Measurements from ENCODE around the gene PIK3C2A. TPM values are rescaled to one million over a fixed set of nuclear protein-coding genes. Genes with fewer than 3 reads are reported as not detected.
"Not testable (repeated sequence)": the region's sequence is repeated elsewhere in the genome, so short reads cannot be mapped to it uniquely, and the experiment has no call there.

PIK3C2A gene
- total RNA-seq, 5 donors from 2014 or later (not counting 1 experiment from before 2014, with no cell fraction given): 26.3 to 40.6 (median 30.0) TPM

- Mint-ChIP-seq H3K4me3 (no peak overlapping the region), H3K27ac (peak overlapping the region in 1 of 2 donors; percentile 76), H3K36me3 (no peaks in the 10 kb centered on the region), H3K9me3 (no peaks in the 10 kb centered on the region), H3K4me1 (peaks cover 13 to 20% (median 17%) of the 10 kb centered on the region in 3 donors), H3K27me3 (no peaks in the 10 kb centered on the region)
- ChIA-PET CTCF (interaction anchor here (0.6 to 1.7 kb wide), 24 partner anchors 11 to 369 kb away, joined by 3 to 6 read pairs (median 3); partner anchors contain the start of genes KCNJ11 (in 1 of the 2) and NCR3LG1 (in 1 of the 2)), POLR2A (interaction anchor here in 1 of 2 donors (0.8 kb wide), 1 partner anchor 20 kb away, joined by 3 read pairs; no protein-coding TSS in a partner anchor)
- Histone ChIP-seq H3K27ac (ENCODE audit: low read length) (no peak overlapping the region), H3K36me3 (ENCODE audit: control insufficient read depth in 2 of 2, extremely low read depth in 1 of 2, insufficient read depth in 1 of 2, low read length in 1 of 2) (no peaks in the 10 kb centered on the region), H3K4me3 (ENCODE audit: control insufficient read depth in 1 of 2, extremely low read depth in 1 of 2, low read length in 1 of 2) (no peak overlapping the region), H3K4me1 (ENCODE audit: control insufficient read depth in 1 of 2, extremely low read depth in 1 of 2, insufficient read depth in 2 of 2, low read length in 2 of 2) (peaks cover 0 to 3% of the 10 kb centered on the region in 2 experiments), H3K27me3 (replicated peaks in 1 of 2; ENCODE audit: control insufficient read depth in 2 of 2, extremely low read depth in 1 of 2, insufficient read depth in 2 of 2, low read length in 1 of 2) (no peaks in the 10 kb centered on the region), H3K9me3 (no peaks in the 10 kb centered on the region)
- DNase-seq: no peak
- WGBS (ENCODE audit: insufficient coverage): 91% methylated on average over 4 of the region's 7 CpGs
- ATAC-seq (replicated peaks in 1 of 4): no peak
Measured at GRCh38 chr11:17229481-17230152, 21.8 kb upstream of the PIK3C2A start.

GRCh38 chr11:17228186-17228925 lies 20.6 kb upstream of the PIK3C2A start:
- H3K4me1 ChIP-seq (ENCODE audit: control insufficient read depth in 1 of 2, extremely low read depth in 1 of 2, insufficient read depth in 2 of 2, low read length in 2 of 2); ATAC-seq (replicated peaks in 1 of 4); H3K27ac Mint-ChIP-seq; H3K9me3 ChIP-seq; POLR2A ChIA-PET; H3K27me3 ChIP-seq (replicated peaks in 1 of 2; ENCODE audit: control insufficient read depth in 2 of 2, extremely low read depth in 1 of 2, insufficient read depth in 2 of 2, low read length in 1 of 2); H3K4me3 ChIP-seq (ENCODE audit: control insufficient read depth in 1 of 2, extremely low read depth in 1 of 2, low read length in 1 of 2); H3K36me3 ChIP-seq (ENCODE audit: control insufficient read depth in 2 of 2, extremely low read depth in 1 of 2, insufficient read depth in 1 of 2, low read length in 1 of 2); H3K36me3 Mint-ChIP-seq; H3K27ac ChIP-seq (ENCODE audit: low read length); H3K4me3 Mint-ChIP-seq; H3K27me3 Mint-ChIP-seq; DNase-seq; H3K9me3 Mint-ChIP-seq; CTCF ChIA-PET: not testable (repeated sequence)
- peaks cover 13 to 20% (median 17%) of the 10 kb centered on the region in 3 donors for H3K4me1 Mint-ChIP-seq
- 97% methylated on average over 26 of the region's 38 CpGs for WGBS (ENCODE audit: insufficient coverage)

- DNase-seq: no peak
- no peaks in the 10 kb centered on the region for H3K9me3 Mint-ChIP-seq
- H3K36me3 ChIP-seq (ENCODE audit: control insufficient read depth in 2 of 2, extremely low read depth in 1 of 2, insufficient read depth in 1 of 2, low read length in 1 of 2): no peaks in the 10 kb centered on the region
- H3K4me3 Mint-ChIP-seq: no peak overlapping the region
- ChIA-PET POLR2A (no interaction called here), CTCF (interaction anchor here (0.5 to 0.7 kb wide), 3 partner anchors 12 to 403 kb away, joined by 3 to 5 read pairs (median 4); partner anchors contain the start of gene NCR3LG1 (in 1 of the 2))
- no CpG with 5 or more reads among the region's 2 CpGs for WGBS (ENCODE audit: insufficient coverage)
- H3K27me3 Mint-ChIP-seq: no peaks in the 10 kb centered on the region
- peaks cover 0 to under 1% (median 0%) of the 10 kb centered on the region in 3 donors for H3K4me1 Mint-ChIP-seq
- H3K27ac Mint-ChIP-seq: no peak overlapping the region
- no peak overlapping the region for H3K4me3 ChIP-seq (ENCODE audit: control insufficient read depth in 1 of 2, extremely low read depth in 1 of 2, low read length in 1 of 2)
- no peaks in the 10 kb centered on the region for H3K27me3 ChIP-seq (replicated peaks in 1 of 2; ENCODE audit: control insufficient read depth in 2 of 2, extremely low read depth in 1 of 2, insufficient read depth in 2 of 2, low read length in 1 of 2)
- H3K27ac ChIP-seq (ENCODE audit: low read length): no peak overlapping the region
- H3K9me3 ChIP-seq: no peaks in the 10 kb centered on the region
- H3K4me1 ChIP-seq (ENCODE audit: control insufficient read depth in 1 of 2, extremely low read depth in 1 of 2, insufficient read depth in 2 of 2, low read length in 2 of 2): no peaks in the 10 kb centered on the region
- ATAC-seq (replicated peaks in 1 of 4): no peak
- H3K36me3 Mint-ChIP-seq: no peaks in the 10 kb centered on the region
Measured at GRCh38 chr11:17224727-17225126, 16.9 kb upstream of the PIK3C2A start.

GRCh38 chr11:17221968-17222367 lies 14.2 kb upstream of the PIK3C2A start:
- H3K4me3 Mint-ChIP-seq: no peak overlapping the region
- H3K36me3 ChIP-seq (ENCODE audit: control insufficient read depth in 2 of 2, extremely low read depth in 1 of 2, insufficient read depth in 1 of 2, low read length in 1 of 2): no peaks in the 10 kb centered on the region
- no peak overlapping the region for H3K27ac ChIP-seq (ENCODE audit: low read length)
- DNase-seq (no peak), ATAC-seq (replicated peaks in 1 of 4) (no peak)
- no peak overlapping the region for H3K4me3 ChIP-seq (ENCODE audit: control insufficient read depth in 1 of 2, extremely low read depth in 1 of 2, low read length in 1 of 2)
- no CpG with 5 or more reads among the region's 1 CpG for WGBS (ENCODE audit: insufficient coverage)
- no peaks in the 10 kb centered on the region for H3K4me1 ChIP-seq (ENCODE audit: control insufficient read depth in 1 of 2, extremely low read depth in 1 of 2, insufficient read depth in 2 of 2, low read length in 2 of 2)
- no peaks in the 10 kb centered on the region for H3K9me3 ChIP-seq
- no peaks in the 10 kb centered on the region for H3K27me3 ChIP-seq (replicated peaks in 1 of 2; ENCODE audit: control insufficient read depth in 2 of 2, extremely low read depth in 1 of 2, insufficient read depth in 2 of 2, low read length in 1 of 2)
- H3K9me3 Mint-ChIP-seq: no peaks in the 10 kb centered on the region
- no peaks in the 10 kb centered on the region for H3K4me1 Mint-ChIP-seq
- POLR2A ChIA-PET: interaction anchor here in 1 of 2 donors (0.6 kb wide), 1 partner anchor 96 kb away, joined by 4 read pairs; no protein-coding TSS in a partner anchor
- CTCF ChIA-PET: interaction anchor here in 1 of 2 donors (0.6 kb wide), 1 partner anchor 15 kb away, joined by 5 read pairs; no protein-coding TSS in a partner anchor
- no peak overlapping the region for H3K27ac Mint-ChIP-seq
- H3K27me3 Mint-ChIP-seq: no peaks in the 10 kb centered on the region
- H3K36me3 Mint-ChIP-seq: no peaks in the 10 kb centered on the region

GRCh38 chr11:17219016-17219415 lies 11.2 kb upstream of the PIK3C2A start:
- POLR2A ChIA-PET: no interaction called here
- H3K4me1 ChIP-seq (ENCODE audit: control insufficient read depth in 1 of 2, extremely low read depth in 1 of 2, insufficient read depth in 2 of 2, low read length in 2 of 2): no peaks in the 10 kb centered on the region
- no peak overlapping the region for H3K4me3 Mint-ChIP-seq
- WGBS (ENCODE audit: insufficient coverage): no CpG with 5 or more reads among the region's 2 CpGs
- H3K9me3 Mint-ChIP-seq: no peaks in the 10 kb centered on the region
- no peaks in the 10 kb centered on the region for H3K4me1 Mint-ChIP-seq
- no peak overlapping the region for H3K27ac Mint-ChIP-seq
- no peak overlapping the region for H3K27ac ChIP-seq (ENCODE audit: low read length)
- no peaks in the 10 kb centered on the region for H3K9me3 ChIP-seq
- no peaks in the 10 kb centered on the region for H3K36me3 Mint-ChIP-seq
- no peaks in the 10 kb centered on the region for H3K27me3 ChIP-seq (replicated peaks in 1 of 2; ENCODE audit: control insufficient read depth in 2 of 2, extremely low read depth in 1 of 2, insufficient read depth in 2 of 2, low read length in 1 of 2)
- CTCF ChIA-PET: interaction anchor here in 1 of 2 donors (1.0 kb wide), 1 partner anchor 11 kb away, joined by 3 read pairs; no protein-coding TSS in a partner anchor
- no peak for DNase-seq
- no peak overlapping the region for H3K4me3 ChIP-seq (ENCODE audit: control insufficient read depth in 1 of 2, extremely low read depth in 1 of 2, low read length in 1 of 2)
- H3K27me3 Mint-ChIP-seq: no peaks in the 10 kb centered on the region
- ATAC-seq (replicated peaks in 1 of 4): no peak
- no peaks in the 10 kb centered on the region for H3K36me3 ChIP-seq (ENCODE audit: control insufficient read depth in 2 of 2, extremely low read depth in 1 of 2, insufficient read depth in 1 of 2, low read length in 1 of 2)

GRCh38 chr11:17218403-17218802 lies 10.6 kb upstream of the PIK3C2A start:
- POLR2A ChIA-PET: no interaction called here
- Mint-ChIP-seq H3K4me3 (no peak overlapping the region), H3K27me3 (no peaks in the 10 kb centered on the region), H3K27ac (no peak overlapping the region), H3K4me1 (no peaks in the 10 kb centered on the region), H3K9me3 (no peaks in the 10 kb centered on the region), H3K36me3 (no peaks in the 10 kb centered on the region)
- no peak for ATAC-seq (replicated peaks in 1 of 4)
- DNase-seq: no peak
- H3K27me3 ChIP-seq (replicated peaks in 1 of 2; ENCODE audit: control insufficient read depth in 2 of 2, extremely low read depth in 1 of 2, insufficient read depth in 2 of 2, low read length in 1 of 2): no peaks in the 10 kb centered on the region
- no peak overlapping the region for H3K27ac ChIP-seq (ENCODE audit: low read length)
- no peak overlapping the region for H3K4me3 ChIP-seq (ENCODE audit: control insufficient read depth in 1 of 2, extremely low read depth in 1 of 2, low read length in 1 of 2)
- H3K36me3 ChIP-seq (ENCODE audit: control insufficient read depth in 2 of 2, extremely low read depth in 1 of 2, insufficient read depth in 1 of 2, low read length in 1 of 2): no peaks in the 10 kb centered on the region
- CTCF ChIA-PET: interaction anchor here in 1 of 2 donors (0.7 to 1.0 kb wide), 2 partner anchors 12 to 91 kb away, joined by 3 to 4 read pairs; no protein-coding TSS in a partner anchor
- H3K4me1 ChIP-seq (ENCODE audit: control insufficient read depth in 1 of 2, extremely low read depth in 1 of 2, insufficient read depth in 2 of 2, low read length in 2 of 2): no peaks in the 10 kb centered on the region
- H3K9me3 ChIP-seq: no peaks in the 10 kb centered on the region

Measured in T-cell (primary cell).